ENCODE data around the gene SLC38A10. TPM values are rescaled to one million over a fixed set of nuclear protein-coding genes. Genes with fewer than 3 reads are reported as not detected.

The SLC38A10 gene
- total RNA-seq (10 to 100 TPM; 27.8 to 50.0 (median 37.9) TPM), polyA plus RNA-seq (10 to 100 TPM; 56.0 to 56.2 TPM)
- long read RNA-seq, donor 1, full-length matches to known transcripts: 48 of 236 reads
- long read RNA-seq, donor 1, partial matches to known transcripts: 19 of 236 reads
- long read RNA-seq, donor 1, other reads (novel, unspliced or antisense): 169 of 236 reads
- long read RNA-seq, donor 2, full-length matches to known transcripts: 48 of 282 reads
- long read RNA-seq, donor 2, partial matches to known transcripts: 31 of 282 reads
- long read RNA-seq, donor 2, other reads (novel, unspliced or antisense): 203 of 282 reads
- long read RNA-seq, donor 3, full-length matches to known transcripts: 25 of 103 reads
- long read RNA-seq, donor 3, partial matches to known transcripts: 45 of 103 reads
- long read RNA-seq, donor 3, other reads (novel, unspliced or antisense): 33 of 103 reads

GRCh38 chr17:81295031-81295675 is at the start of gene SLC38A10:
SLC38A10 (minus strand) TSS chr17:81295307; CDS start chr17:81294921, 386 bp downstream.
- H3K9me3 ChIP-seq: no peaks in the 10 kb centered on the region
- H3K4me3 ChIP-seq: peak within 1 kb of the TSS; percentile 72 to 97 (median 86)
- intact Hi-C loops (cut with DNase I): loop anchor here in 8 of 10 donors (1.0 to 10.0 kb wide), 8 partner anchors 14 to 190 kb away; partner anchors contain the start of gene BAHCC1 (in 1 of the 8)
- peaks cover 12 to 47% (median 44%) of the 10 kb centered on the region in 9 donors for H3K4me1 ChIP-seq
- DNase-seq (peak; percentile 93 to 94), ATAC-seq (peak; percentile 92 to 96 (median 94))
- H3K27ac ChIP-seq: peak within 1 kb of the TSS; percentile 86 to 99 (median 96)
- TF ChIP-seq, protein P1, sequence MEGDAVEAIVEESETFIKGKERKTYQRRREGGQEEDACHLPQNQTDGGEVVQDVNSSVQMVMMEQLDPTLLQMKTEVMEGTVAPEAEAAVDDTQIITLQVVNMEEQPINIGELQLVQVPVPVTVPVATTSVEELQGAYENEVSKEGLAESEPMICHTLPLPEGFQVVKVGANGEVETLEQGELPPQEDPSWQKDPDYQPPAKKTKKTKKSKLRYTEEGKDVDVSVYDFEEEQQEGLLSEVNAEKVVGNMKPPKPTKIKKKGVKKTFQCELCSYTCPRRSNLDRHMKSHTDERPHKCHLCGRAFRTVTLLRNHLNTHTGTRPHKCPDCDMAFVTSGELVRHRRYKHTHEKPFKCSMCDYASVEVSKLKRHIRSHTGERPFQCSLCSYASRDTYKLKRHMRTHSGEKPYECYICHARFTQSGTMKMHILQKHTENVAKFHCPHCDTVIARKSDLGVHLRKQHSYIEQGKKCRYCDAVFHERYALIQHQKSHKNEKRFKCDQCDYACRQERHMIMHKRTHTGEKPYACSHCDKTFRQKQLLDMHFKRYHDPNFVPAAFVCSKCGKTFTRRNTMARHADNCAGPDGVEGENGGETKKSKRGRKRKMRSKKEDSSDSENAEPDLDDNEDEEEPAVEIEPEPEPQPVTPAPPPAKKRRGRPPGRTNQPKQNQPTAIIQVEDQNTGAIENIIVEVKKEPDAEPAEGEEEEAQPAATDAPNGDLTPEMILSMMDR (IDR thresholded peaks at IDR 0.05): peak in 3 of 9 donors; percentile 23 to 31 (median 30)
- 0% methylated on average over 58 to 59 of the region's 59 CpGs for WGBS, 2 donors
- H3K27me3 ChIP-seq: no peaks in the 10 kb centered on the region
- peaks cover 0 to 8% (median 0%) of the 10 kb centered on the region in 9 donors for H3K36me3 ChIP-seq

DNA sequence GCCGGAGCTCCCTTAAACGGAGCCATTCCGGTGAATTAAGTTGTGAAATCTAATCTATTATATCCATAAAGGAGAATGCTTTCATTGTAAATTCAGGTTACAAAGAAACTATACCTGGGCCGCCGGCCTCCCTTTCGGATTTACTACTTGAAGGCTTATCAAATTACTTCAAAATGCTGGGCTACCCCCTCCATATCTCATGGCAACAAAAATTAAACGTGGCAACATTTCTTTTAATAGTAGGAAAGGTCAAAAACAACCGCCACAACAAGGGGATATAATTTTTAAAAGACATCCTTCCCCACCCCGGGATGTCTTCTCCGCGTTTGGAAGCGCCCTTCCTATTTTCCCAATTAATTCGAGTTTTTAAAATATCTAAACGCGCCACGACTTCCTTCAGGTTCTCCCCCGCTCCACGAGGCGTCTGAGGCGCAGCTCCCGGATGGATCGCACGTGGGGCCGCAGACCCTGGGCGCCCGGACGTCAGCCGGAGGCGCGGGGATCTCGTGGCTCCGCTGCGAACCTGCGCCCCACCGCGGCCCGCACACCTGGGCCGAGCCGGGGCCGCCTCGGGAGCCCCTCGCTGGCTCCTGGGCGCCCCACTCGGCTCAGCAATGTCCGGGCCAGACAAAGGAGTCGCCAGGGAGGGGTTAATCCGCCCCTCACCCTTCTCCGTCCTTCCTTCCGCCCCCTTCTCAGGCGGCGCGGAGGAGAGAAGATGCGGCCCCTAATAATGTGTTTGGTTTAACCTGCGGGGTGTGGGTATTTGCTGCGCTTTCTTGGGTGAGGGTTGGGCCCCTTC is 47.4 kb upstream of the SLC38A10 start:
- ATAC-seq: no peak
- Histone ChIP-seq H3K36me3 (no peaks in the 10 kb centered on the region), H3K4me3 (peak overlapping the region; percentile 63 to 92 (median 75)), H3K27ac (peak overlapping the region; percentile 87 to 98 (median 96)), H3K4me1 (peaks cover 10 to 83% (median 47%) of the 10 kb centered on the region in 9 donors), H3K9me3 (no peaks in the 10 kb centered on the region), H3K27me3 (peaks cover 0 to 57% (median 0%) of the 10 kb centered on the region in 7 donors)
- WGBS, 2 donors: 23 to 38% methylated on average over 55 of the region's 55 CpGs
- intact Hi-C loops (cut with DNase I): no loop called here
- TF ChIP-seq, protein P1 (IDR thresholded peaks at IDR 0.05): no peak
- no peak for DNase-seq

- intact Hi-C loops (cut with DNase I): no loop called here
- Histone ChIP-seq H3K27me3 (peaks cover 0 to 57% (median 0%) of the 10 kb centered on the region in 7 donors), H3K9me3 (no peaks in the 10 kb centered on the region), H3K36me3 (no peaks in the 10 kb centered on the region), H3K4me1 (peaks cover 11 to 86% (median 47%) of the 10 kb centered on the region in 9 donors), H3K27ac (peak overlapping the region; percentile 87 to 98 (median 96)), H3K4me3 (peak overlapping the region; percentile 63 to 92 (median 75))
- TF ChIP-seq, protein P1 (IDR thresholded peaks at IDR 0.05): no peak
- ATAC-seq (no peak), DNase-seq (no peak)
- WGBS, 2 donors: 28 to 39% methylated on average over 81 to 83 of the region's 83 CpGs
Observed at GRCh38 chr17:81341516-81342268, 46.6 kb upstream of the SLC38A10 start.

Data from heart right ventricle (tissue), 16 donors.